Measurements from ENCODE around the gene EXOC7.
"Not testable (repeated sequence)": the region's sequence is repeated elsewhere in the genome, so short reads cannot be mapped to it uniquely, and the experiment has no call there.

- TF ChIP-seq CTCF (conservative IDR thresholded peaks at IDR 0.05 in 1 of 2, IDR thresholded peaks at IDR 0.05 in 1 of 2; ENCODE audit: low read depth in 1 of 2, low read length in 2 of 2); EZH2 (IDR thresholded peaks at IDR 0.05; ENCODE audit: low read length, missing control alignments): not testable (repeated sequence)
These were observed 59.0 kb downstream of the EXOC7 start for GRCh38 chr17:76044475-76045007.

Measured in fibroblast of lung (primary cell).